Kidney epithelial cell (primary cell): ENCODE results near the gene FAM118A. TPM values are rescaled to one million over a fixed set of nuclear protein-coding genes. Genes with fewer than 3 reads are reported as not detected.
"Not testable (repeated sequence)": the region's sequence is repeated elsewhere in the genome, so short reads cannot be mapped to it uniquely, and the experiment has no call there.

ENCODE experiments used
- DNase-seq: peaks from one replicate; pipeline ENCODE4 v3.0.0-alpha.2; 2010; ENCODE audit warnings: low read depth
- H3K27me3 ChIP-seq: 2 replicates; pipeline ENCODE4 v1.6.0; 2011; ENCODE audit warnings: low read length; ENCODE audit not compliant: control insufficient read depth, insufficient read depth
- H3K36me3 ChIP-seq: 2 replicates; pipeline ENCODE4 v1.5.1; 2011; ENCODE audit warnings: low read length; ENCODE audit not compliant: control insufficient read depth, insufficient read depth
- H3K4me3 ChIP-seq: 2 replicates; pipeline ENCODE4 v1.5.1; 2011; ENCODE audit warnings: low read depth, mild to moderate bottlenecking, control low read depth, low read length
- total RNA-seq: library from RNA; depleted of rRNA; stranded (reverse); fragments of >200 nt; gene quantifications from 2 replicates; pipeline ENCODE4 v1.2.3, GENCODE V29; 2015
- TF ChIP-seq, protein P1 (sequence below): IDR thresholded peaks from 2 replicates; pipeline ENCODE4 v1.5.1; 2011; ENCODE audit warnings: mild to moderate bottlenecking, moderate library complexity, low read length, control low read depth, inconsistent platforms; ENCODE audit not compliant: insufficient read depth, poor library complexity, severe bottlenecking

FAM118A gene
- 13.3 and 15.3 TPM in 2 replicates for total RNA-seq

DNA sequence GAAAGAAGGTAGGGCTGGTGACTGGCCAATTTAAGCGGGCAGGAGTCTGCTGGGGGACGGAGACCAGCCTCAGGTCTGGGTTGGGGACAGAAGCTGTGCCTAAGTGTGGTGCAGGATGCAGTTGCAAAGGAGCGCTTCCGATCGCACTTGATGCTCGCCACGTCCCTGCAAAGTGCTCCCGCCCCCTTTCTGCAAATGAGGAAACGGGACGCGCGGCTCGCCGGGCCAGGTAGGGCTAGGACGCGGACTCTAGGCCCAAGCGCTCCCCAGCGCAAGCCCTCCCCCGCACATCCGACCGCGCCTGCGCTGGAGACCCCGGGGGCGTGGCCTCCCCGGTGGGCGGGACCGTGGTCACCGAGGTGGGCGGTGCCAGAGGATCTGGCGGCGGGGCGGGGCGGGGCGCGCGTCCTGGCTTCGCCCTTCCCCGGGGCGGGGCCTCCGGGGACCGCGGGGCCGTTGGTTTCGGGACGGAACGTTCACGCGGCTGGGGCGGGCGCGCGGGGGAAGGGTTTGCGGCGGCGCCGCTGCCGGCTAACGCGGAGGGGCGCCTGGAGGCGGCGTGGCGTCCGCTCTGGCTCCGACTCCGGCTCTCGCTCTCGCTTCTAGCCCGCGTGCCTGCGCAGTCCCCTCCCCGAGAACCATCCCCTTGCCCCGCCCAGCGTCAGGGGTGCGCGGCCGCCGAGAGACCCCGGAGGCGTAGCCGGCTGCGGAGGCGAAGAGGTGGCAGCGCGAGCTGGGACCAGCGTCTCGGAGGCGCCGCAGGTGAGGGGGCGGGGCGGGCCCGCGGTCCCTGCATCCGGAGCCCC lies at the start of gene FAM118A:
TSS of gene FAM118A (plus strand) at position 513 of the 806 bp plus-strand sequence. CDS start 12,446 bp downstream, outside the sequence.
- peak within 1 kb of the TSS; percentile 90 for H3K4me3 ChIP-seq
- no peaks in the 10 kb centered on the region for H3K36me3 ChIP-seq
- DNase-seq = peak; percentile 18
- H3K27me3 ChIP-seq = no peaks in the 10 kb centered on the region
- TF ChIP-seq, protein P1, sequence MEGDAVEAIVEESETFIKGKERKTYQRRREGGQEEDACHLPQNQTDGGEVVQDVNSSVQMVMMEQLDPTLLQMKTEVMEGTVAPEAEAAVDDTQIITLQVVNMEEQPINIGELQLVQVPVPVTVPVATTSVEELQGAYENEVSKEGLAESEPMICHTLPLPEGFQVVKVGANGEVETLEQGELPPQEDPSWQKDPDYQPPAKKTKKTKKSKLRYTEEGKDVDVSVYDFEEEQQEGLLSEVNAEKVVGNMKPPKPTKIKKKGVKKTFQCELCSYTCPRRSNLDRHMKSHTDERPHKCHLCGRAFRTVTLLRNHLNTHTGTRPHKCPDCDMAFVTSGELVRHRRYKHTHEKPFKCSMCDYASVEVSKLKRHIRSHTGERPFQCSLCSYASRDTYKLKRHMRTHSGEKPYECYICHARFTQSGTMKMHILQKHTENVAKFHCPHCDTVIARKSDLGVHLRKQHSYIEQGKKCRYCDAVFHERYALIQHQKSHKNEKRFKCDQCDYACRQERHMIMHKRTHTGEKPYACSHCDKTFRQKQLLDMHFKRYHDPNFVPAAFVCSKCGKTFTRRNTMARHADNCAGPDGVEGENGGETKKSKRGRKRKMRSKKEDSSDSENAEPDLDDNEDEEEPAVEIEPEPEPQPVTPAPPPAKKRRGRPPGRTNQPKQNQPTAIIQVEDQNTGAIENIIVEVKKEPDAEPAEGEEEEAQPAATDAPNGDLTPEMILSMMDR = no peak

DNA sequence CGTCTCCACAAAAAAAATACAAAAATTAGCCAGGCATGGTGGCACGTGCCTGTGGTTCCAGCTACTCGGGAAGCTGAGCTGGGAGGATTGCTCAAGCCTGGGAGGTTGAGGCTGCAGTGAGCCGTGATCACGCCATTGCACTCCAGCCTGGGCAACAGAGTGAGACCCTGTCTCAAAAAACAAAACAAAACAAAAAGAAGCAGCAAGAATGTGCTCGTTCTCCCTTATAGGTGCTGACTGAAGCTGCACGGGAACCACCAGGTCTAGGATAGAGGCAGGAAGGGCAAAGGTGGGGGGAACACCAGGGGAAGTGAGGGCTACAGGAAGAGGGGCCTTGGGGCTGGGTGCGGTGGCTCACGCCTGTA lies 49.4 kb upstream of the FAM118A start:
- H3K27me3 ChIP-seq, DNase-seq, H3K36me3 ChIP-seq, H3K4me3 ChIP-seq: not testable (repeated sequence)

DNA sequence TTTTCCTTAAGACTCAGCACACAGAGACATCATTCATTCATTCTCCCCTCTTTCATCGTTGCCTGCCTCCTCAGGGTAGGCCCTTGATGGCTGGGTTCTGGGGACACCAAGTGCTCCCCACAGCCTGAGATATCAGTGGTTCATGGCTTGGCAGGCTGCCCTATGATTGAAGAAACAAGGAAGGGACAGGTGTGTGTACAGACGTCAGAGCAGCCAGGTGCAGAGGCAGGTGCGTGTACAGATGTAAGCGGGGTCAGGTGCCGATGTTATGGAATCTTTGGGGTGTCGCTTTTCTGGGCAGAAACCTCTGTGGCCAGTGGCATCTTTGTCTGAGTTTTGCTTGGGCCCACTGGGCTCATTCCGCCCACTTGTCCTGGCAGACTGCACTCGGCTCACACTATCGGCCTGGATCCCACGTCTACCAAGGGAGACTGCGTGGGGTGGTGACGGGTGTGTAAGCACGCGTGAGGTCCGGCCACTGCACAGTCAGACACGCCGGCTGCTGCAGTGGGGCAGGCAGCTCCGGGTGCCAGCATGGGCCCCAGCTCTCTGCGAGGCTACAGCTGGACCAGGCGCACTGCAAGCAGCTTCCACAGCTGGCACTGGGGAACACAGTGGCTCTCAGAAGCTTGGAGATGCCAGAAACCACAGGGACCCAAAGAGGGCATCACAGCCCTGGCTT lies 48.2 kb upstream of the FAM118A start:
- Histone ChIP-seq H3K4me3 (no peak overlapping the region), H3K36me3 (no peaks in the 10 kb centered on the region), H3K27me3 (no peaks in the 10 kb centered on the region)
- no peak for DNase-seq
- TF ChIP-seq, protein P1 = no peak

DNA sequence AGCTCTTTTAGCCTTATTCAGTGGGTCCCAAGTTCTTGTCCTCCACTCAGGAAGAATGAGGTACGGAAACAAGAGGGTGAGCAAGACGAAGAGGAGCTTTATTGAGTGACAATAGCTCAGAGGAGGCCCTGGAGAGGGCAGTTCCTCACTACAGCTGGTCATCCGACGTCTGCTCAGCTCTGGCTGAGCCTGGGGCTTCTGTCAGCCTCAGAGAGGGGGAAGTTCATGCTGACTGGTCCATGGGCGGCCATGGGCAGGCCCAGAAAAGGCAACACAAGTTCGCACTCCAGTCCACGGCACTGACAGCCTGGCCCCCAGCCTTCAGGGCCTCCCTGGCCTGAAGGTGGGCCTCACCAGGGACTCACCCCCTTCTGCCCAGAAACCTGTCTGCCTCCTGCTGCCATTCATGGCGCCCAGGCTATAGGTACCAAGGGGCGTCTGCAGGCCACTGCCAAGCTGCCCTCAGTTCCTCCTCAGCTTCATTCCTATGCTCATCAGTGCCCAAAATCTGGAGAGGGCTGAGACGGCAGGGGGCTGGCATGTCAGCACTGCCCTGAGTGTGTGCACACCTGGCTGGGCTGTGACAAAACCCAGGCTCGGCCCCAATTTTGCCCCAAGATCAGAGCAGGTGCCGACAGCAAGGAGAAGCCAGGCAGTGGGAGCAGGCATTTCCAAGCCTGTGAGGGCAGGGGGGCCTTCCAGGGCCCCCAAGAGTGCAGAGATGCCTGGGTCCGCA lies 47.4 kb upstream of the FAM118A start:
- Histone ChIP-seq H3K27me3 (no peaks in the 10 kb centered on the region), H3K36me3 (no peaks in the 10 kb centered on the region), H3K4me3 (no peak overlapping the region)
- DNase-seq = no peak
- TF ChIP-seq, protein P1 = no peak

DNA sequence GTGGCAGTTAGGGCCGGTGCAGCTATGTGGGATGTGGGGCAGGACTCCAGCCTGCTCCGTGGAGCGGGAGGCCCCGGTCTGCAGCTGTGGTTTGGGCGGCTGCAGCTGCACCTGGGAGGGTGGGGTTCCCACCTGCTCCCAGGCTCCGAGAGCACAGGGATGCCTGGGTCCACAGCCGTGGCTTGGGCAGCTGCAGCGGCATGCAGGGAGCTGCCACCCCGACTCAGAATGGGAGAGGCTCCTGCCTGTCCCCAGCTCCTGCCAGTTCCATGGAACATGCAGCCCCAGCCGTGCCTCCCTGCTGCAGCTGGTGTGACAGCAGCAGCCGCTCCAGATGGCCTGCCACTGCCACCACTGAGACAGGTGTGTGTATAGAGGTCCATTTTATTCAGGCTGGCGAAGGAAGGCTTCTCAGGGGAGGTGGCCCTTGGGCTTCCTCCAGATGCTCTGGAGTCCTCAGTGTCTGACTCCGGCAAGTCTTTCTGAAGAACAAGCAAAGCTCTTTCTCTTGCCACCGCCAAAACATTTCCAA lies 46.7 kb upstream of the FAM118A start:
- H3K36me3 ChIP-seq = no peaks in the 10 kb centered on the region
- no peak for DNase-seq
- TF ChIP-seq, protein P1 = no peak
- no peak overlapping the region for H3K4me3 ChIP-seq
- H3K27me3 ChIP-seq = peaks cover 2% of the 10 kb centered on the region
